GM19372 (cell line): ENCODE results near the gene BTBD9.

Experiments used
- ATAC-seq: cut with Tn5 transposase; IDR thresholded peaks from one replicate; pipeline ENCODE4 v1.9.1; 2021; ENCODE audit warnings: mild to moderate bottlenecking, low read depth, moderate library complexity; ENCODE audit not compliant: unreplicated experiment

BTBD9 gene

GRCh38 chr6:38191418-38191817, 448.3 kb downstream of the BTBD9 start:
- ATAC-seq = no peak

GRCh38 chr6:38188677-38189335, 450.9 kb downstream of the BTBD9 start:
- ATAC-seq = no peak

GRCh38 chr6:38187811-38188590, 451.7 kb downstream of the BTBD9 start:
- ATAC-seq = no peak

- ATAC-seq = no peak
These were observed 452.4 kb downstream of the BTBD9 start for GRCh38 chr6:38187325-38187724.

GRCh38 chr6:38185752-38186151, 454.0 kb downstream of the BTBD9 start:
- ATAC-seq = no peak

GRCh38 chr6:38185244-38185643, 454.5 kb downstream of the BTBD9 start:
- ATAC-seq = no peak

- ATAC-seq = no peak
These were observed 455.1 kb downstream of the BTBD9 start for GRCh38 chr6:38184585-38185080.

GRCh38 chr6:38183856-38184584, 455.7 kb downstream of the BTBD9 start:
- no peak for ATAC-seq

GRCh38 chr6:38182426-38182825, 457.3 kb downstream of the BTBD9 start:
- ATAC-seq = no peak

- no peak for ATAC-seq
These were observed 459.1 kb downstream of the BTBD9 start for GRCh38 chr6:38180586-38180985.

- no peak for ATAC-seq
These were observed 459.8 kb downstream of the BTBD9 start for GRCh38 chr6:38179794-38180430.

GRCh38 chr6:38179300-38179699, 460.4 kb downstream of the BTBD9 start:
- no peak for ATAC-seq

GRCh38 chr6:38178584-38178886, 461.2 kb downstream of the BTBD9 start:
- ATAC-seq = no peak

GRCh38 chr6:38177882-38178583, 461.7 kb downstream of the BTBD9 start:
- ATAC-seq = no peak

- no peak for ATAC-seq
These were observed 462.7 kb downstream of the BTBD9 start for GRCh38 chr6:38176797-38177751.

GRCh38 chr6:38175786-38176185, 463.9 kb downstream of the BTBD9 start:
- ATAC-seq = no peak

- ATAC-seq = no peak
These were observed 464.8 kb downstream of the BTBD9 start for GRCh38 chr6:38174806-38175495.

- no peak for ATAC-seq
These were observed 465.4 kb downstream of the BTBD9 start for GRCh38 chr6:38174315-38174714.

- ATAC-seq = no peak
These were observed 465.8 kb downstream of the BTBD9 start for GRCh38 chr6:38173909-38174308.
